Measurements from ENCODE around the gene AMZ1.

The AMZ1 gene

GRCh38 chr7:2709553-2710285, 21.7 kb downstream of the AMZ1 start:
- TF ChIP-seq POLR2AphosphoS5 (IDR thresholded peaks at IDR 0.05; ENCODE audit: low read depth, low read length) (no peak), TAF1 (IDR thresholded peaks at IDR 0.05; ENCODE audit: borderline replicate concordance, insufficient read depth, low read length) (no peak), SIN3A (IDR thresholded peaks at IDR 0.05; ENCODE audit: borderline replicate concordance, insufficient read depth, low read length) (no peak), FOXP2 (optimal IDR thresholded peaks at IDR 0.05; ENCODE audit: borderline replicate concordance, extremely low read depth, extremely low read length, insufficient read depth) (no peak)
- TF ChIP-seq, protein P1, sequence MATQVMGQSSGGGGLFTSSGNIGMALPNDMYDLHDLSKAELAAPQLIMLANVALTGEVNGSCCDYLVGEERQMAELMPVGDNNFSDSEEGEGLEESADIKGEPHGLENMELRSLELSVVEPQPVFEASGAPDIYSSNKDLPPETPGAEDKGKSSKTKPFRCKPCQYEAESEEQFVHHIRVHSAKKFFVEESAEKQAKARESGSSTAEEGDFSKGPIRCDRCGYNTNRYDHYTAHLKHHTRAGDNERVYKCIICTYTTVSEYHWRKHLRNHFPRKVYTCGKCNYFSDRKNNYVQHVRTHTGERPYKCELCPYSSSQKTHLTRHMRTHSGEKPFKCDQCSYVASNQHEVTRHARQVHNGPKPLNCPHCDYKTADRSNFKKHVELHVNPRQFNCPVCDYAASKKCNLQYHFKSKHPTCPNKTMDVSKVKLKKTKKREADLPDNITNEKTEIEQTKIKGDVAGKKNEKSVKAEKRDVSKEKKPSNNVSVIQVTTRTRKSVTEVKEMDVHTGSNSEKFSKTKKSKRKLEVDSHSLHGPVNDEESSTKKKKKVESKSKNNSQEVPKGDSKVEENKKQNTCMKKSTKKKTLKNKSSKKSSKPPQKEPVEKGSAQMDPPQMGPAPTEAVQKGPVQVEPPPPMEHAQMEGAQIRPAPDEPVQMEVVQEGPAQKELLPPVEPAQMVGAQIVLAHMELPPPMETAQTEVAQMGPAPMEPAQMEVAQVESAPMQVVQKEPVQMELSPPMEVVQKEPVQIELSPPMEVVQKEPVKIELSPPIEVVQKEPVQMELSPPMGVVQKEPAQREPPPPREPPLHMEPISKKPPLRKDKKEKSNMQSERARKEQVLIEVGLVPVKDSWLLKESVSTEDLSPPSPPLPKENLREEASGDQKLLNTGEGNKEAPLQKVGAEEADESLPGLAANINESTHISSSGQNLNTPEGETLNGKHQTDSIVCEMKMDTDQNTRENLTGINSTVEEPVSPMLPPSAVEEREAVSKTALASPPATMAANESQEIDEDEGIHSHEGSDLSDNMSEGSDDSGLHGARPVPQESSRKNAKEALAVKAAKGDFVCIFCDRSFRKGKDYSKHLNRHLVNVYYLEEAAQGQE (IDR thresholded peaks at IDR 0.05; ENCODE audit: insufficient read depth in 1 of 2, low read depth in 2 of 2, low read length in 2 of 2): no peak

- no peak for TF ChIP-seq SIN3A (IDR thresholded peaks at IDR 0.05; ENCODE audit: borderline replicate concordance, insufficient read depth, low read length)
- TF ChIP-seq POLR2AphosphoS5 (IDR thresholded peaks at IDR 0.05; ENCODE audit: low read depth, low read length): no peak
- no peak for TF ChIP-seq FOXP2 (optimal IDR thresholded peaks at IDR 0.05; ENCODE audit: borderline replicate concordance, extremely low read depth, extremely low read length, insufficient read depth)
- no peak for TF ChIP-seq TAF1 (IDR thresholded peaks at IDR 0.05; ENCODE audit: borderline replicate concordance, insufficient read depth, low read length)
- TF ChIP-seq, protein P1 (IDR thresholded peaks at IDR 0.05; ENCODE audit: insufficient read depth in 1 of 2, low read depth in 2 of 2, low read length in 2 of 2): no peak
Measured at GRCh38 chr7:2710286-2710655, 22.3 kb downstream of the AMZ1 start.

- no peak for TF ChIP-seq SIN3A (IDR thresholded peaks at IDR 0.05; ENCODE audit: borderline replicate concordance, insufficient read depth, low read length)
- no peak for TF ChIP-seq FOXP2 (optimal IDR thresholded peaks at IDR 0.05; ENCODE audit: borderline replicate concordance, extremely low read depth, extremely low read length, insufficient read depth)
- TF ChIP-seq TAF1 (IDR thresholded peaks at IDR 0.05; ENCODE audit: borderline replicate concordance, insufficient read depth, low read length): no peak
- TF ChIP-seq POLR2AphosphoS5 (IDR thresholded peaks at IDR 0.05; ENCODE audit: low read depth, low read length): no peak
- TF ChIP-seq, protein P1 (IDR thresholded peaks at IDR 0.05; ENCODE audit: insufficient read depth in 1 of 2, low read depth in 2 of 2, low read length in 2 of 2): no peak
Measured at GRCh38 chr7:2710901-2711551, 23.0 kb downstream of the AMZ1 start.

DNA sequence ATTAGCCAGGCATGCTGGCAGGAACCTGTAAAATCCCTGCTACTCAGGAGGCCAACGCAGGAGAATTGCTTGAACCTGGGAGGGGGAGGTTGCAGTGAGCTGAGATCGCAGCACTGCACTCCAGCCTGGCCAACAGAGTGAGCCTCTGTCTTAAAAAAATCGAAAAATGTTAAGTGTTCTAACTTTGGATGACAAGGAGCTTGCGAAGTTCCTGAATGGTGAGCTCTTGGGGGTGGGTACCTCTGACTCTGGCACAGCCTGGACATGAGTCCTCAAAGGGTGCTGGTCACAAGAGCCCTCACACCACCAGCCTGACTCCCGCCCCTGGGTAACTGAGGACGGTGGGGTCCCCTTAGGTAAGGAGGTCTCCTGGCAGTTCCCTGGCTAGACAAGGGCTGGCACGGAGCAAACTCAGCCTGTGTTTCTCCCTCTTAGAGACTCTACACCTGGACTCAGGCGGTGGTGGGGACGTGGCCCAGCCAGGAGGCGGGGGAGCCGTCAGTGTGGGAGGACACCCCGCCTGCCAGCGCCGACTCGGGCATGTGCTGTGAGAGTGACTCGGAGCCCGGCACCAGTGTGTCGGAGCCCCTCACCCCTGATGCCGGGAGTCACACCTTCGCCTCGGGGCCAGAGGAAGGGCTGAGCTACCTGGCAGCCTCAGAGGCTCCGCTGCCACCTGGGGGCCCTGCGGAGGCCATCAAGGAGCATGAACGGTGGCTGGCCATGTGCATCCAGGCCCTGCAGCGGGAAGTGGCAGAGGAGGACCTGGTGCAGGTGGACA, 24.1 kb downstream of the AMZ1 start:
- TF ChIP-seq POLR2AphosphoS5 (IDR thresholded peaks at IDR 0.05; ENCODE audit: low read depth, low read length) (no peak), TAF1 (IDR thresholded peaks at IDR 0.05; ENCODE audit: borderline replicate concordance, insufficient read depth, low read length) (no peak), SIN3A (IDR thresholded peaks at IDR 0.05; ENCODE audit: borderline replicate concordance, insufficient read depth, low read length) (no peak), FOXP2 (optimal IDR thresholded peaks at IDR 0.05; ENCODE audit: borderline replicate concordance, extremely low read depth, extremely low read length, insufficient read depth) (no peak)
- TF ChIP-seq, protein P1 (IDR thresholded peaks at IDR 0.05; ENCODE audit: insufficient read depth in 1 of 2, low read depth in 2 of 2, low read length in 2 of 2): no peak
